Thyroid gland (tissue), 4 donors: ENCODE measurements around the gene HHIPL1. TPM values are rescaled to one million over a fixed set of nuclear protein-coding genes. Genes with fewer than 3 reads are reported as not detected.

Source experiments
- DNase-seq, 2 donors: peaks; one replicate each; pipeline ENCODE4 v3.0.0-alpha.2; 2019
- H3K27ac ChIP-seq, 3 donors: fragments of 200-600 bp; sonication (generic); 1 replicate in 2 of 3; 2 replicates in 1 of 3; pipeline ENCODE4 v1.5.1; 2016 to 2019; ENCODE audit warnings: mild to moderate bottlenecking in 1 of 3, moderate library complexity in 1 of 3
- H3K27me3 ChIP-seq: fragments of 200-600 bp; sonication (generic); one replicate; pipeline ENCODE4 v1.5.1; 2019
- H3K36me3 ChIP-seq, 2 donors: fragments of 200-600 bp; sonication (generic); one replicate each; pipeline ENCODE4 v1.5.1; 2016 to 2019
- H3K4me1 ChIP-seq, 2 donors: fragments of 200-600 bp; sonication (generic); one replicate each; pipeline ENCODE4 v1.5.1; 2017 to 2019
- H3K4me3 ChIP-seq, 3 donors: fragments of 200-600 bp; sonication (generic); replicated peaks in 1 of 3; 1 replicate in 2 of 3; 2 replicates in 1 of 3; pipeline ENCODE4 v1.5.1; 2016; ENCODE audit warnings: mild to moderate bottlenecking in 1 of 3
- H3K9me3 ChIP-seq: fragments of 200-600 bp; sonication (generic); one replicate; pipeline ENCODE4 v1.5.1; 2017
- CTCF ChIP-seq, 6 experiments: fragments of 200-600 bp in 3 of 6; fragments of 450-650 bp in 3 of 6; sonication (generic) in 3 of 6; IDR thresholded peaks; one replicate each; pipeline ENCODE4 v1.5.1; 2016 to 2019; ENCODE audit warnings: antibody characterized with exemption in 6 of 6, mild to moderate bottlenecking in 2 of 6, inconsistent platforms in 1 of 6, moderate library complexity in 1 of 6
- POLR2A ChIP-seq, 2 donors: fragments of 450-650 bp; IDR thresholded peaks; one replicate each; pipeline ENCODE4 v1.6.1; 2017; ENCODE audit warnings: antibody characterized with exemption in 2 of 2, mild to moderate bottlenecking in 2 of 2, moderate library complexity in 1 of 2
- WGBS, 2 donors: methylation state at CpG; one replicate each; pipeline ENCODE4 v1.1.5; 2017; 5-methylcytosine and 5-hydroxymethylcytosine counted together
- intact Hi-C: fragments of 100-400 bp; cut with DNase I; formaldehyde crosslinking; loops from one replicate; pipeline ENCODE4 v1.15.1; 2023
- total RNA-seq, 4 donors: library from RNA; depleted of rRNA; stranded (reverse); fragments of >200 nt; gene quantifications; one replicate each; pipeline ENCODE4 v1.2.3, GENCODE V29; 2016

Gene HHIPL1
- total RNA-seq, 4 donors from 2014 or later = 0.98 to 2.7 (median 1.1) TPM

GRCh38 chr14:99615497-99616157, 29.3 kb upstream of the HHIPL1 start:
- Histone ChIP-seq H3K4me3 (no peak overlapping the region), H3K27me3 (no peaks in the 10 kb centered on the region), H3K9me3 (no peaks in the 10 kb centered on the region), H3K27ac (no peak overlapping the region), H3K4me1 (no peaks in the 10 kb centered on the region), H3K36me3 (no peaks in the 10 kb centered on the region)
- 54 to 61% methylated on average over 7 of the region's 7 CpGs for WGBS, 2 donors
- intact Hi-C loops = no loop called here
- TF ChIP-seq CTCF (IDR thresholded peaks at IDR 0.05) = no peak
- no peak for DNase-seq

- Histone ChIP-seq H3K27ac (no peak overlapping the region), H3K4me1 (no peaks in the 10 kb centered on the region), H3K36me3 (no peaks in the 10 kb centered on the region), H3K4me3 (no peak overlapping the region), H3K27me3 (no peaks in the 10 kb centered on the region), H3K9me3 (no peaks in the 10 kb centered on the region)
- intact Hi-C loops = no loop called here
- WGBS, 2 donors = 68 to 81% methylated on average over 16 of the region's 16 CpGs
- no peak for DNase-seq
- TF ChIP-seq CTCF (IDR thresholded peaks at IDR 0.05) = no peak
- no peak for TF ChIP-seq POLR2A (IDR thresholded peaks at IDR 0.05)
These were observed 27.8 kb upstream of the HHIPL1 start for GRCh38 chr14:99616832-99617800.

GRCh38 chr14:99619835-99620834, 24.8 kb upstream of the HHIPL1 start:
- 68 to 69% methylated on average over 8 to 13 of the region's 13 CpGs for WGBS, 2 donors
- Histone ChIP-seq H3K27ac (no peak overlapping the region), H3K27me3 (no peaks in the 10 kb centered on the region), H3K4me3 (no peak overlapping the region), H3K9me3 (no peaks in the 10 kb centered on the region), H3K36me3 (no peaks in the 10 kb centered on the region), H3K4me1 (no peaks in the 10 kb centered on the region)
- no peak for TF ChIP-seq POLR2A (IDR thresholded peaks at IDR 0.05)
- no peak for TF ChIP-seq CTCF (IDR thresholded peaks at IDR 0.05)
- no peak for DNase-seq
- intact Hi-C loops = no loop called here

- intact Hi-C loops = no loop called here
- Histone ChIP-seq H3K36me3 (no peaks in the 10 kb centered on the region), H3K9me3 (no peaks in the 10 kb centered on the region), H3K27me3 (no peaks in the 10 kb centered on the region), H3K4me1 (no peaks in the 10 kb centered on the region), H3K27ac (no peak overlapping the region), H3K4me3 (no peak overlapping the region)
- 84 to 85% methylated on average over 6 of the region's 6 CpGs for WGBS, 2 donors
- no peak for DNase-seq
- TF ChIP-seq CTCF (IDR thresholded peaks at IDR 0.05) (no peak), POLR2A (IDR thresholded peaks at IDR 0.05) (no peak)
These were observed 23.0 kb upstream of the HHIPL1 start for GRCh38 chr14:99621948-99622347.
